HepG2 (cell line): ENCODE measurements around the gene ATP13A4. TPM values are rescaled to one million over a fixed set of nuclear protein-coding genes. Genes with fewer than 3 reads are reported as not detected.

ENCODE experiments used
- AKNA ChIP-seq: sonication (generic); formaldehyde crosslinking; IDR thresholded peaks from 2 replicates; pipeline ENCODE4 v1.4.0; 2020; ENCODE audit warnings: missing genetic modification reagents, borderline replicate concordance
- CEBPB ChIP-seq: IDR thresholded peaks from 2 replicates; pipeline ENCODE4 v1.6.1; 2011; ENCODE audit warnings: low read depth, low read length, improper control_type of control experiment, borderline replicate concordance
- CEBPG ChIP-seq: IDR thresholded peaks from 2 replicates; pipeline ENCODE4 v1.6.1; 2016
- HHEX ChIP-seq: IDR thresholded peaks from 2 replicates; pipeline ENCODE4 v1.6.1; 2016; ENCODE audit warnings: control low read depth
- ZNF552 ChIP-seq: sonication (generic); formaldehyde crosslinking; IDR thresholded peaks from 2 replicates; pipeline ENCODE4 v1.9.0; 2022; ENCODE audit warnings: missing genetic modification reagents, mild to moderate bottlenecking, borderline replicate concordance
- polyA plus RNA-seq, 8 experiments: library from polyadenylated mRNA; depleted of rRNA in 3 of 8; stranded (reverse) in 7 of 8; unstranded in 1 of 8; fragments of >200 nt; fragmentation: Illumina TruSeq in 4 of 8; extraction: Trizol in 4 of 8; gene quantifications; 2 replicates each; pipeline versions ENCODE4 v1.2.1 to v1.2.3, GENCODE V29; 2011 to 2016; ENCODE audit warnings: low read depth in 4 of 8, missing spikeins in 1 of 8, mixed read lengths in 1 of 8; ENCODE audit not compliant: insufficient read depth in 1 of 8
- total RNA-seq, 5 experiments: library from RNA; depleted of rRNA; stranded (reverse); fragments of >200 nt; fragmentation: Illumina TruSeq; extraction: Trizol; gene quantifications; 2 replicates each; pipeline ENCODE4 v1.2.3, GENCODE V29; 2016; ENCODE audit warnings: low read depth in 1 of 5
- TF ChIP-seq, protein P1 (sequence below): sonication (generic); formaldehyde crosslinking; IDR thresholded peaks from 2 replicates; pipeline ENCODE4 v1.8.0; 2022; ENCODE audit warnings: mild to moderate bottlenecking, missing genetic modification reagents; ENCODE audit not compliant: insufficient replicate concordance
- TF ChIP-seq, protein P2 (sequence below): sonication (generic); IDR thresholded peaks from 2 replicates; pipeline ENCODE4 v1.6.1; 2016; ENCODE audit warnings: low read depth, borderline replicate concordance
- TF ChIP-seq, protein P3 (sequence below): sonication (generic); formaldehyde crosslinking; IDR thresholded peaks from 2 replicates; pipeline ENCODE4 v1.9.0; 2022; ENCODE audit warnings: low read depth, missing genetic modification reagents

ATP13A4 gene
- total and polyA plus RNA-seq, 2 of the 13 experiments (the other 11 are each of a cell fraction or from before 2014, with no cell fraction given) = 0.01 to 0.07 TPM

DNA sequence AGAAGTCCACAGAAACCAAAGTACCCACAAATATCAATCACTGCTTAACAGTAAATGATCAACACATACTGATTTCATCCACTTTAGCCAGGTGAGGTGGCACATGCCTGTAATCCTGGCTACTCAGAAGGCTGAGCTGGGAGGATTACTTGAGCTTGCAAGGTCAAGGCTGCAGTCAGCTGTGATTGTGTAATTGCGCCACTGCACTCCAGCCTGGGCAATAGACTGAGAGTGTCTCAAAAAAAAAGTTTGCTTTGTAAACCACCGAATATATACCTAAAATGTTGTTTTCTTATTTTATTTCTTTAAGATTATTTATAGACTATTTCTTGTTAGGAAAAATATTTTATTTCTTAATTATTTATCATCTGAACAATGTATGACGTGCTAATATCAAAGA is 8.7 kb upstream of the ATP13A4 start (continued):
- TF ChIP-seq, protein P1, sequence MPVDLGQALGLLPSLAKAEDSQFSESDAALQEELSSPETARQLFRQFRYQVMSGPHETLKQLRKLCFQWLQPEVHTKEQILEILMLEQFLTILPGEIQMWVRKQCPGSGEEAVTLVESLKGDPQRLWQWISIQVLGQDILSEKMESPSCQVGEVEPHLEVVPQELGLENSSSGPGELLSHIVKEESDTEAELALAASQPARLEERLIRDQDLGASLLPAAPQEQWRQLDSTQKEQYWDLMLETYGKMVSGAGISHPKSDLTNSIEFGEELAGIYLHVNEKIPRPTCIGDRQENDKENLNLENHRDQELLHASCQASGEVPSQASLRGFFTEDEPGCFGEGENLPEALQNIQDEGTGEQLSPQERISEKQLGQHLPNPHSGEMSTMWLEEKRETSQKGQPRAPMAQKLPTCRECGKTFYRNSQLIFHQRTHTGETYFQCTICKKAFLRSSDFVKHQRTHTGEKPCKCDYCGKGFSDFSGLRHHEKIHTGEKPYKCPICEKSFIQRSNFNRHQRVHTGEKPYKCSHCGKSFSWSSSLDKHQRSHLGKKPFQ = no peak
- TF ChIP-seq, protein P2, sequence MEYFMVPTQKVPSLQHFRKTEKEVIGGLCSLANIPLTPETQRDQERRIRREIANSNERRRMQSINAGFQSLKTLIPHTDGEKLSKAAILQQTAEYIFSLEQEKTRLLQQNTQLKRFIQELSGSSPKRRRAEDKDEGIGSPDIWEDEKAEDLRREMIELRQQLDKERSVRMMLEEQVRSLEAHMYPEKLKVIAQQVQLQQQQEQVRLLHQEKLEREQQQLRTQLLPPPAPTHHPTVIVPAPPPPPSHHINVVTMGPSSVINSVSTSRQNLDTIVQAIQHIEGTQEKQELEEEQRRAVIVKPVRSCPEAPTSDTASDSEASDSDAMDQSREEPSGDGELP = peak; percentile 39; the same call in 1 of the 2 replicates
- no peak for TF ChIP-seq AKNA
- TF ChIP-seq ZNF552 (CRISPR knock-in tag) = no peak
- TF ChIP-seq HHEX (CRISPR knock-in tag) = no peak
- TF ChIP-seq CEBPG (CRISPR knock-in tag) = peak; percentile 43; the same call in 1 of the 2 replicates
- TF ChIP-seq, protein P3, sequence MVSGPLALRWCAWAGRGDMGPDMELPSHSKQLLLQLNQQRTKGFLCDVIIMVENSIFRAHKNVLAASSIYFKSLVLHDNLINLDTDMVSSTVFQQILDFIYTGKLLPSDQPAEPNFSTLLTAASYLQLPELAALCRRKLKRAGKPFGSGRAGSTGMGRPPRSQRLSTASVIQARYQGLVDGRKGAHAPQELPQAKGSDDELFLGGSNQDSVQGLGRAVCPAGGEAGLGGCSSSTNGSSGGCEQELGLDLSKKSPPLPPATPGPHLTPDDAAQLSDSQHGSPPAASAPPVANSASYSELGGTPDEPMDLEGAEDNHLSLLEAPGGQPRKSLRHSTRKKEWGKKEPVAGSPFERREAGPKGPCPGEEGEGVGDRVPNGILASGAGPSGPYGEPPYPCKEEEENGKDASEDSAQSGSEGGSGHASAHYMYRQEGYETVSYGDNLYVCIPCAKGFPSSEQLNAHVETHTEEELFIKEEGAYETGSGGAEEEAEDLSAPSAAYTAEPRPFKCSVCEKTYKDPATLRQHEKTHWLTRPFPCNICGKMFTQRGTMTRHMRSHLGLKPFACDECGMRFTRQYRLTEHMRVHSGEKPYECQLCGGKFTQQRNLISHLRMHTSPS (CRISPR knock-in tag) = no peak
- TF ChIP-seq CEBPB = peak; percentile 75
